Activated gamma-delta T cell treated with anti-CD3 and anti-CD28 coated beads, Interleukin-2, amount 50 U/mL, for 16 hours (primary cell): ENCODE measurements around the gene MMAB.

Experiments used
- DNase-seq: peaks from one replicate; pipeline ENCODE4 v3.0.0-alpha.2; 2020; ENCODE audit warnings: low read depth

MMAB gene

GRCh38 chr12:109559200-109559505 lies 14.2 kb downstream of the MMAB start:
- no peak for DNase-seq

GRCh38 chr12:109558374-109559199 lies 14.7 kb downstream of the MMAB start:
- DNase-seq = no peak

GRCh38 chr12:109557805-109558204 lies 15.5 kb downstream of the MMAB start:
- DNase-seq = no peak

GRCh38 chr12:109557200-109557599 lies 16.1 kb downstream of the MMAB start:
- no peak for DNase-seq

GRCh38 chr12:109555431-109556315 lies 17.6 kb downstream of the MMAB start:
- DNase-seq = no peak

- DNase-seq = no peak
Observed at GRCh38 chr12:109554761-109555160, 18.5 kb downstream of the MMAB start.

GRCh38 chr12:109553906-109554500 lies 19.3 kb downstream of the MMAB start:
- no peak for DNase-seq

GRCh38 chr12:109553483-109553882 lies 19.8 kb downstream of the MMAB start:
- DNase-seq = no peak

- DNase-seq = no peak
Observed at GRCh38 chr12:109552971-109553370, 20.3 kb downstream of the MMAB start.

- no peak for DNase-seq
Observed at GRCh38 chr12:109551108-109551507, 22.2 kb downstream of the MMAB start.

GRCh38 chr12:109550281-109550680 lies 23.0 kb downstream of the MMAB start:
- no peak for DNase-seq

GRCh38 chr12:109549613-109550270 lies 23.6 kb downstream of the MMAB start:
- no peak for DNase-seq

- no peak for DNase-seq
Observed at GRCh38 chr12:109548258-109548657, 25.0 kb downstream of the MMAB start.

- no peak for DNase-seq
Observed at GRCh38 chr12:109547286-109547685, 26.0 kb downstream of the MMAB start.

- DNase-seq = no peak
Observed at GRCh38 chr12:109545826-109546225, 27.5 kb downstream of the MMAB start.

- DNase-seq = no peak
Observed at GRCh38 chr12:109544955-109545531, 28.3 kb downstream of the MMAB start.

- no peak for DNase-seq
Observed at GRCh38 chr12:109542876-109543275, 30.4 kb downstream of the MMAB start.

GRCh38 chr12:109542014-109542413 lies 31.3 kb downstream of the MMAB start:
- DNase-seq = no peak

- DNase-seq = no peak
Observed at GRCh38 chr12:109541413-109541726, 31.9 kb downstream of the MMAB start.

GRCh38 chr12:109540526-109541412 lies 32.5 kb downstream of the MMAB start:
- DNase-seq = no peak

- no peak for DNase-seq
Observed at GRCh38 chr12:109539508-109539907, 33.8 kb downstream of the MMAB start.
